Measurements from ENCODE around the gene SCFD2. TPM values are rescaled to one million over a fixed set of nuclear protein-coding genes. Genes with fewer than 3 reads are reported as not detected.
"Not testable (repeated sequence)": the region's sequence is repeated elsewhere in the genome, so short reads cannot be mapped to it uniquely, and the experiment has no call there.

Gene SCFD2
- total RNA-seq, 1 donor from 2014 or later = 25.6 TPM

DNA sequence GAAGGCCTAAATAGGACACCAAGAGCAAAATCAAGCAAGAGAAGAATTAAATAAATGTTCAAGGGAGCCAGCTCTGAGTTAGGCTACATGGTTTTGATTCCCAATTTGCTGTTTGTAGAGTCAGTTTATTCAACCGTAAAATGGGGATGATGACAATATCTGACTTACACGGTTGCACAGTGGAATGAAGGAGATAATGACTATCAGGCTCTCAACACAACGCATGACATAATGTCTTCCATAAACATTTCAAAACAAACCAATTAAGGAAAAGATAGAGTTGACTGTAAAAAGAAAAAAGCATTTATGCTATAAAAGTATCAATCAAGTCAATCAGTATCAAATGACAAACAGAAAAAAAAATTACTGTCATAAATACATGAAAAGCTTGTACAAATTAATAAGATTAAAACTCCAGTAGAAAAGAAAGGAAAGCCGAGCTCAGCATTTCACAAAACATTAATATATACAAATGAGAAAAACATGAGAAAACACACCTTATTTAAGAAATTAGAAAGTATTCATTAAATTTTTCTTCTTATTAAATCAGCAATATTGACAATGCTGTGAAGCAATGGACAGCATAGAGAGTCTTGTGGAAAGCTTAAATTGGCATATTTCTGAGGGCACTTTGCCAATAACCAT lies 179.0 kb downstream of the SCFD2 start:
- DNase-seq = no peak

- no peak for DNase-seq
These were observed 179.8 kb downstream of the SCFD2 start for GRCh38 chr4:53185869-53186585.

GRCh38 chr4:53183754-53184153 lies 182.1 kb downstream of the SCFD2 start:
- no peak for DNase-seq

GRCh38 chr4:53177751-53178150 lies 188.1 kb downstream of the SCFD2 start:
- not testable (repeated sequence) for DNase-seq

- no peak for DNase-seq
These were observed 190.2 kb downstream of the SCFD2 start for GRCh38 chr4:53175640-53176039.

DNA sequence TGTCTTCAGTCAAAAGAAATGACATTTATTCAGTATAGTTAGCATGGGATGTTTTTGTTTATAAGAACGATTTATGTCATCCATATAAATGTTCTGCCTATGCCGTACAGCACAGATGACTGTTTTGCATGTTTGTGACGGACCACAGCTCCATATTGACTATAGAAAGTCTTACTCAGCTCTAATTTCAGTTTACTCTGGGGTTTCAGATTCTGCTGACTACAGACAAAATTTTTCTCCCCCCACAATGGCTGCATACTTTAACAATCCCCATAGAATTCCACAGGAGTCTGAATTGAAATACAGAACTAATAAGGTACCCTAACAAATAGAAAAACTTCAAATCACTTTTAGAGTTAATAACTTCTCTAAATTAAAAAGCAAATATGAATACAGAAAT lies 191.0 kb downstream of the SCFD2 start:
- DNase-seq = no peak

- no peak for DNase-seq
These were observed 192.3 kb downstream of the SCFD2 start for GRCh38 chr4:53173576-53173975.

- DNase-seq = no peak
These were observed 194.1 kb downstream of the SCFD2 start for GRCh38 chr4:53171797-53172196.

DNA sequence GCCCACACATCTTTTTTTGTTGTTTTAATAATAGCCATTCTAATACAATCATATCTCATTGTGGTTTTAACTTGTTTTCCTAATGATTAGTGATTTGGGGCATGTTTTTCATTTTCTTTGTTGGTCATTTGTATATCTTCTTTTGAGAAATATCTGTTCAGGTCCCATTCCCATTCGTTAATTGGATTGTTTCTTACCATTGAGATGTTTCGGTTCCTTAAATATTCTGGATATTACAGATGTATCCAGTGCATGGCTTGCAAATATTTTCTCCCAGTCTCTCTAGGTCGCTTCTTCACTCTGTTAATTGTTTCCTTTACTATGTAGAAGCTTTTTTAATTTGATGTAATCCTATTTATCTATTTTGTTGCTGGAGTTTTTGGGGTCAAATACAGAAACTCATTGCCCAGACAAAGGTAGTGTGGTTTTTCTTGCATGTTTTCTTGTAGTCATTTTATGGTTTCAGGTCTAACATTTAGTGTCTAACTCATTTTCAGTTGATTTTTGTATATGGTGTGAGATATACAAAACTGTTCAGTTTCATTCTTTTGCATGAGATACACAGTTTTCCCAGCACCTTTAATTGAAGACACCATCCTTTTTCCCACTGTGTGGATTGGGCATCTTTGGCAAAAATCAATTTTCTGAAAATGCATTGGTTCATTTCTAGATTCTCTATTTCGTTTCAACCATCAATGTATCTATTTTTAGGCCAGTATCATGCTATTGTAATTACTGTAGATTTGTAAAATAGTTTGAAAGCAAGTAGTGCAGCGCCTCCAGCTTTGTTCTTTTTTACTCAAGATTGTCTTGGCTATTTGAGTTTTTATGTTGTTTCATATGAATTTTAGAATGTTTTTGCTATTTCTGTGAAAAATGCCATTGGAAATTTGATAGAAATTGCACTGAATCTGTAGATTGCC lies 195.9 kb downstream of the SCFD2 start:
- no peak for DNase-seq

DNA sequence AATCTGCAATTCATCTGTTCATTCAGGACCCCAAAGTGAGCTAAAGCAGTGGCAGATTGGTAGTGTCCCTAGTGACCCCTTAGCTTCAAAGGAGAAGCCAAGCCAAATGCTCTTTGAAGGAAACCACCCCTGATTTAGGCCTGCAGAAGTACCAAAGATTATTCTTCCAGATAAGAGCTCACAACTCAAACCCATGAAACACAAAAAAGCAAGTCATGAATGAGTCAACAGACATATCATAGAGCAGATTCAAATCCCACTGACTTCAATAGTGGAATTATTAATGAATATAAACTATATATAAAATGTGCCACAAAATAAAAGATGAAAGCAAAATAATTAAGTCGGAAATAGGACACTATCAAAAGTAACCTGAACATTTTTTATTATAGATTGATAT lies 197.6 kb downstream of the SCFD2 start:
- DNase-seq = no peak

- no peak for DNase-seq
These were observed 202.9 kb downstream of the SCFD2 start for GRCh38 chr4:53162969-53163368.

GRCh38 chr4:53161787-53162433 lies 204.0 kb downstream of the SCFD2 start:
- no peak for DNase-seq

GRCh38 chr4:53161051-53161786 lies 204.6 kb downstream of the SCFD2 start:
- no peak for DNase-seq

DNA sequence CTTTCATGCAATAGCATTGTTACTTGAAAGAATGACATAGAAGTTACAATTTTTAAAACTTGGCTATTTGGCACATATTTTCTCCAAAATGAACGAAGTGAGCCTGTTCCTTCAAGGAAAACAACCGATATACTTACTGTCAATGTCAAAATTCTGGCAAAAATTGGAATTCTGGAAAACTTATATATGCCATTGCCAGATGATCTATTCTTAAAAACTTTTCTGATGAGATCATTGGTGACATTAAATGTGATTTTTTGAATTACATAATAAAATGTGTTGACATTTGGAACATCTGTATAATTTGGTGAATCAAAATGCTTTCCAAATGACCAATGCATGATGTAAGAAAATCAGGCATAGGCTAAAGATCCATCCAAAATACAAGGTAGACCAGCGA lies 209.0 kb downstream of the SCFD2 start:
- no peak for DNase-seq

DNA sequence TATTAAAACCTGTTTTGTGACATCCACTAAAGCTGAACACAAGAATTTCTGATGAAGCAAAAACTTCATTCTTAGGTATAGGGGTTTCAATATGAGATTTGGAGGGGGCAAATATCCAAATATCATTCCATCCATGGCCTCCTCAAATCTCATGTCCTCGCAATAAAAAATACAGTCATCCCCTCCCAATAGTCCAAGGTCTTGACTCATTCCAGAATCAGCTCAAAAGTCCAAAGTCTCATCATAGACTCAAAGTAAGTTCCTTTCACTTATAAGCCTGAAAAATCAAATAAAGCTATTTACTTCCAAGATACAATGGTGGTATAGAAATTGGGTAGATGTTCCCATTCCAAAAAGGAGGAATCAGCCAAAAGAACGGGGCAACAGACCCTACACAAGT lies 213.4 kb downstream of the SCFD2 start:
- no peak for DNase-seq

DNA sequence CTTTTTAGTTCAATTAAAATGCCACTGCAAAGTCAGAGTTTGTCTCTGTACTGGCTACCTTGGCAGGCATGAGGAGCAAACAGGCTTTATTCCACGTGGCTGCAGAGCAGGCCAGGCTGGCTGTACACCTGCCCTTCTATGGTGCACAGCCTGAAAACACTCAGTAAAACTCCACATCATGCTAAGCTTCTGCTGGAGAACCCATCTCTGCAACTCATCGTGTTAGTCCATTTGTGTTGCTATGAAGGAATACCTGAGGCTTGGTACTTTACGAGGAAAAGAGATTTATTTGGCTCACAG lies 214.4 kb downstream of the SCFD2 start:
- DNase-seq = no peak

DNA sequence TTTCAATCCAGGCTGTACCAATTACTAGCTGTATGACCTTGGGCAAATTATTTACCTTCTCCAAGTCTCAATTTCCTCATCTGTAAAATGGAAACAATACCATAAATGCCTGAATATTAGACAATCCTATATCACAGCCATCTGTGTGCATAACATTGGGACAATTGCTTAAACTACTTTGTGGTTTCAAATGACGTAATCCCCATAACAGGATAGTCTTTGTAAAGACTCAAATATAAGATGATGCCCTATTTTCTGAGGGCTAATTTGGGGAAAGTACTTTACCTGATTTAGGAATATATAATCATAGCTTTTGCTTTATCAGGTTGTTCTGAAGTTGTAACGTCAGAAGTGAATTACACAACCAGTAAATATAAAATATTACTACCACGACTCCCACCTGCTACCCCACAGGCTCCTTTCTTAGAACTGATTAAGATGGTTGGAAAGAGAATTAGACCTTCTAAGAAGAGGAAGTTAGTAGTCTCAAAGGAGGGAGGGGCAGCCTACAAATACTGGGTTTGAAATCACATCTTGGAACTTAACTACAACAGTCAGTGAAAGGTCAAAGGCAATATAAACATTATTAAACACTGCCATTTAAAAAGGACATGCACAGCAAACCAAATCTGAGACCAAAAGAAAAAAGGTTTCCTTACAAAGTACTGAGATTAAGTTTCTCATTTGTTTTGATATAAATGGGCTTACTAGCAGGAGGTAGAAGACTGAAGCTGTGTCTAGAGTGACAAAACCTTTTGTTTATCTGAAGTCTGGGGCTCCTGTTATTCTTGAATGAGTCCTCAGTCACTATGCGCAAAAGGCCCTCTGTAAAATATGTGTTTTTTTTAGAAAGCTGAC lies 215.0 kb downstream of the SCFD2 start:
- no peak for DNase-seq

GRCh38 chr4:53147711-53148110 lies 218.2 kb downstream of the SCFD2 start:
- DNase-seq = no peak

DNA sequence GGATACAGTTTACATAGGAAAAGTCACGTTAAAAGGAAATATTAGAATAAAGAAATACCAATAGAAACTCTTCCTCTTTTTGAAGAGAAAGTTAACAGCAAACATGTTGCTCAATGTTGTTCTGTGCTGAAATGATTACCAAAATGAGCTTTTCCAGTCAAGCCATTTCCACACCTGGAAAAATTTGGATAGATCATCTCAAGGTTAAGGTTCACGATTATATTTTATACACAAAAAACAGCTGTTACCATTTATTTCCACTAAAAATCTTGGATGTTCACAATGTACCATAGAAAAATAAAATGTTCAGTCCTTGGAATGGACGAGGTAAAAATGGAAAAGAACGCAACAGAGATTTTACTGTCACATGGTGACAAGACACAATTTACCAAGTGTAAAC lies 218.7 kb downstream of the SCFD2 start:
- no peak for DNase-seq

DNA sequence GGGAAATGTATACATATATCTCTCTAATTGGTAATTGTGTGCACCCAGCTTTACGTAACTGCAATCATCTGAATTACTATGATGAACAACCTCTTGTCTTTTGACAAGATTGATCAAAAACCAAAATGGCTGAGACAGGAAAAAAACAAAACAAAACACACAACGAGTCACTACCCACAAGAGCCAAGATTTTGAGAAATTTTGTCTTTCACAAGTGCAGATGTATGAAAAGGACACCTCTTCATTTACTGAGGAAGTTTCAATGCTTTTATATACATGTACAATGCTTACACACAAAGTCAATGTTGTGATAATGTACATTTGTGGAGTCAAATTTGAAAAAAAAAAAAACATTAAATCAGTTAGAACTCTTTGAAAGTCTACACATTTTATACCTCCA lies 224.6 kb downstream of the SCFD2 start:
- no peak for DNase-seq

DNA sequence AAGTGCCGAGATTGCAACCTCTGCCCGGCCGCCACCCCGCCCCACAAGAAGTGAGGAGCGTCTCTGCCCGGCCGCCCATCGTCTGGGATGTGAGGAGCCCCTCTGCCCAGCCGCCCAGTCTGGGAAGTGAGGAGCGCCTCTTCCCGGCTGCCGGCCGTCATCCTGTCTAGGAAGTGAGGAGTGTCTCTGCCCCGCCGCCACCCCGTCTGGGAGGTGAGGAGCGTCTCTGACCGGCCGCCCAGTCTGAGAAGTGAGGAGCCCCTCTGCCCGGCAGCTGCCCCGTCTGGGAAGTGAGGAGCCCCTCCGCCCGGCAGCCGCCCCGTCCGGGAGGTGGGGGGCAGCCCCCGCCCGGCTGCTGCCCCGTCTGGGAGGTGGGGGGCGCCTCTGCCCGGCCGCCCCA lies 226.6 kb downstream of the SCFD2 start:
- not testable (repeated sequence) for DNase-seq

Measured in occipital lobe (tissue), 2 donors.